ENCODE results near the gene NFAM1.
A peak's percentile ranks its signal among the peaks of the same experiment; 100 is the strongest.

GRCh38 chr22:42419243-42419881 is 12.8 kb downstream of the NFAM1 start:
- TF ChIP-seq CTCF (IDR thresholded peaks at IDR 0.05) (no peak), POLR2AphosphoS5 (IDR thresholded peaks at IDR 0.05) (no peak), POLR2A (IDR thresholded peaks at IDR 0.05) (peak in 1 of 4 donors; percentile 30)
